ENCODE results near the gene TBC1D2B.
A peak's percentile ranks its signal among the peaks of the same experiment; 100 is the strongest.

TBC1D2B gene

GRCh38 chr15:78104119-78104479, 26.6 kb upstream of the TBC1D2B start:
- DNase-seq (ENCODE audit: low read depth), result no peak
- no peak for TF ChIP-seq CTCF (IDR thresholded peaks at IDR 0.05; ENCODE audit: insufficient read depth, low read depth, low read length, missing control alignments)
- H3K4me3 ChIP-seq (ENCODE audit: low read length), result no peak overlapping the region

GRCh38 chr15:78103406-78104118, 26.1 kb upstream of the TBC1D2B start:
- TF ChIP-seq CTCF (IDR thresholded peaks at IDR 0.05; ENCODE audit: insufficient read depth, low read depth, low read length, missing control alignments), result no peak
- no peak for DNase-seq (ENCODE audit: low read depth)
- no peak overlapping the region for H3K4me3 ChIP-seq (ENCODE audit: low read length)

- TF ChIP-seq CTCF (IDR thresholded peaks at IDR 0.05; ENCODE audit: insufficient read depth, low read depth, low read length, missing control alignments), result no peak
- no peak overlapping the region for H3K4me3 ChIP-seq (ENCODE audit: low read length)
Observed at GRCh38 chr15:78102741-78103140, 25.2 kb upstream of the TBC1D2B start.

GRCh38 chr15:78102211-78102610, 24.7 kb upstream of the TBC1D2B start:
- TF ChIP-seq CTCF (IDR thresholded peaks at IDR 0.05; ENCODE audit: insufficient read depth, low read depth, low read length, missing control alignments), result no peak

More at GRCh38 chr15:78102741-78103140, 25.2 kb upstream of the TBC1D2B start:
- no peak for DNase-seq (ENCODE audit: low read depth)

GRCh38 chr15:78101423-78102105, 24.1 kb upstream of the TBC1D2B start:
- peak; percentile 61 for DNase-seq (ENCODE audit: low read depth)
- no peak overlapping the region for H3K4me3 ChIP-seq (ENCODE audit: low read length)
- no peak for TF ChIP-seq CTCF (IDR thresholded peaks at IDR 0.05; ENCODE audit: insufficient read depth, low read depth, low read length, missing control alignments)

More at GRCh38 chr15:78102211-78102610, 24.7 kb upstream of the TBC1D2B start:
- no peak for DNase-seq (ENCODE audit: low read depth)
- no peak overlapping the region for H3K4me3 ChIP-seq (ENCODE audit: low read length)

GRCh38 chr15:78100886-78101285, 23.4 kb upstream of the TBC1D2B start:
- no peak overlapping the region for H3K4me3 ChIP-seq (ENCODE audit: low read length)
- TF ChIP-seq CTCF (IDR thresholded peaks at IDR 0.05; ENCODE audit: insufficient read depth, low read depth, low read length, missing control alignments), result no peak
- no peak for DNase-seq (ENCODE audit: low read depth)
